GM12892 (cell line): Measurements from ENCODE around the gene TFAP2D.

ENCODE experiments used
- POLR2A ChIP-seq: IDR thresholded peaks from 2 replicates; pipeline ENCODE4 v1.6.1; 2011; ENCODE audit warnings: low read depth, low read length, control low read depth
- TAF1 ChIP-seq: IDR thresholded peaks from 2 replicates; pipeline ENCODE4 v1.6.1; 2011; ENCODE audit warnings: low read depth, mild to moderate bottlenecking, control low read depth, low read length, borderline replicate concordance

DNA sequence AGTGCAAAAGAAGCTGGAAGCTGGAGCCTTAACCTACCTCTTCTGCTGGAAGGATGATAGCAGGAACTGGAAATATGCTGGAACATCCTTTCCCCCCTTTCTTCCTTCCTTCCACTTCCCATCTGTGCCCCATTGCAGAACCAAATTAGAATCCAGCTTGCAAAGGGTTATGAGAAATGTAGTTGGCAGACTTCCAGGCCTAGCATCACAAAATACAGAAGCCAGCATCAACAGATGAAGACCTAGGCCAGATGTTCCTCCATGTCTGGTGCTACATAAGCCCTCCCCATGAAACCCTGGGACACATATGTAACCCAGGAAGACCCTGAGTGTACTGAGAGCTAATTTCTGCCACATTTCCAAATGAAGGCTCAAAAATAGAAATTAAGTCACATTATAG, 65.4 kb downstream of the TFAP2D start:
- TF ChIP-seq POLR2A (no peak), TAF1 (no peak)
